Astrocyte of the cerebellum (primary cell): ENCODE measurements around the gene ZNF296.

ENCODE experiments used
- DNase-seq: peaks from one replicate; pipeline ENCODE4 v3.0.0-alpha.2; 2011; ENCODE audit warnings: low read depth
- H3K4me3 ChIP-seq: 2 replicates; pipeline ENCODE4 v1.5.1; 2011; ENCODE audit warnings: mild to moderate bottlenecking, low read depth, low read length, moderate library complexity
- CTCF ChIP-seq: IDR thresholded peaks from 2 replicates; pipeline ENCODE4 v1.5.1; 2012; ENCODE audit warnings: low read length, low read depth, moderate library complexity, mild to moderate bottlenecking; ENCODE audit errors: missing control alignments
- in situ Hi-C: cut with HindIII; loops from 2 replicates; pipeline ENCODE4 v1.10.0; 2017; ENCODE audit warnings: low sequenced_read_pairs

ZNF296 gene

GRCh38 chr19:45104658-45105349 lies 28.5 kb upstream of the ZNF296 start:
- no peak for DNase-seq
- in situ Hi-C loops: loop anchor here (25.0 kb wide), 1 partner anchor 132 kb away; the partner anchor contains the start of gene EXOC3L2
- TF ChIP-seq CTCF: no peak
- H3K4me3 ChIP-seq: no peak overlapping the region

- in situ Hi-C loops: loop anchor here (25.0 kb wide), 1 partner anchor 134 kb away; the partner anchor contains the start of gene EXOC3L2
- no peak for DNase-seq
- no peak for TF ChIP-seq CTCF
- H3K4me3 ChIP-seq: no peak overlapping the region
These were observed 27.4 kb upstream of the ZNF296 start for GRCh38 chr19:45103508-45104319.

GRCh38 chr19:45103156-45103507 lies 26.9 kb upstream of the ZNF296 start:
- no peak for TF ChIP-seq CTCF
- no peak for DNase-seq
- no peak overlapping the region for H3K4me3 ChIP-seq
- in situ Hi-C loops: loop anchor here (25.0 kb wide), 1 partner anchor 134 kb away; the partner anchor contains the start of gene EXOC3L2

- H3K4me3 ChIP-seq: no peak overlapping the region
- DNase-seq: no peak
- TF ChIP-seq CTCF: no peak
- in situ Hi-C loops: loop anchor here (25.0 kb wide), 1 partner anchor 135 kb away; the partner anchor contains the start of gene EXOC3L2
These were observed 26.2 kb upstream of the ZNF296 start for GRCh38 chr19:45102481-45102880.

- DNase-seq: no peak
- H3K4me3 ChIP-seq: no peak overlapping the region
- in situ Hi-C loops: loop anchor here (25.0 kb wide), 1 partner anchor 135 kb away; the partner anchor contains the start of gene EXOC3L2
- TF ChIP-seq CTCF: no peak
These were observed 25.5 kb upstream of the ZNF296 start for GRCh38 chr19:45101806-45102205.

GRCh38 chr19:45100846-45101252 lies 24.6 kb upstream of the ZNF296 start:
- DNase-seq: no peak
- in situ Hi-C loops: loop anchor here (25.0 kb wide), 1 partner anchor 136 kb away; the partner anchor contains the start of gene EXOC3L2
- TF ChIP-seq CTCF: no peak
- H3K4me3 ChIP-seq: no peak overlapping the region
